GM10248 (cell line): ENCODE results near the gene TRAPPC3.

Experiments used
- CTCF ChIA-PET: fragments of 300-600 bp; sonication (Branson Sonifier 250); formaldehyde crosslinking; extraction: SDS; loops from one replicate; lab custom pipeline; 2021; ENCODE audit warnings: antibody characterized with exemption; lab: Yijun Ruan, JAX
- POLR2A ChIA-PET: fragments of 350-650 bp; sonication (Branson Sonifier 250); formaldehyde crosslinking; extraction: SDS; loops from one replicate; lab custom pipeline; 2020; ENCODE audit warnings: antibody characterized with exemption; lab: Yijun Ruan, JAX
- DNase-seq: peaks from one replicate; pipeline ENCODE4 v3.0.0; 2012; ENCODE audit errors: extremely low spot score
- TF ChIP-seq, protein P1 (sequence below): IDR thresholded peaks from 2 replicates; pipeline ENCODE4 v1.5.1; 2012; ENCODE audit warnings: mild to moderate bottlenecking, low read depth; ENCODE audit errors: extremely low read depth, missing control alignments, control extremely low read depth

The TRAPPC3 gene

DNA sequence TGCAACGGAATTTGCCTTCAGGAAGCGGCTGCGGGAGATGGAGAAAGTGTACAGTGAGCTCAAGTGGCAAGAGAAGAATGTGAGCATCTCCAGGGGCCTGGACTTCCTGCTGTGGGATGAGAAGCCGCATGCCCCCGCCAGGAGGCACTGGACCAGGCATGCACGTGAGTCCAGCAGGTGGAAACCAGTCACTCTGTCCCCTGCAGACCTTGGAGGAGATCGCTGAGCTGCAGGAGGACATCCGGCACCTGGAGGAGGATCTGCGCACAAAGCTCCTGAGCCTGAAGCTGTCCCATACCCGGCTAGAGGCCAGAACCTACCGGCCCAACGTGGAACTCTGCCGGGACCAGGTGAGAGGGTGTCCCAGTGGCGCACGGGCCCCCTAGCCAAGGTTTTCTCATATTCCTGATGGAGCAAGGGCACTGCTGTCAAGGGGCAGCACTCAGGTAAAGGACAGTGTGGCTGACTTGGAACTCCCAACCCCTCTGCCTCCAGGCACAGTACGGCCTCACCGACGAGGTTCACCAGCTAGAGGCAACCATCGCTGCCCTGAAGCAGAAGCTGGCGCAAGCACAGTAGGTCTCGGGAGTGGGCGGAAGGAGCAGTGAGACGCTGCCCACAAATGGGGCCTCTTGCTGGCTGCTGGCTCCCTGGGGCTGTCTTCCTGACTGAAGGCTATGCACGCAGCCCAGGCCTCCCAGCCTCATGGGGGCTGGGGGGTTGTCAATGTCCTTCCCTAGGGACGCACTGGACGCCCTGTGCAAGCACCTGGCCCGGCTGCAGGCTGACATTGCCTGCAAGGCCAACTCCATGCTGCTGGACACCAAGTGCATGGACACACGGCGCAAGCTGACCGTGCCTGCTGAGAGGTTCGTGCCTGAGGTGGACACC lies 61.8 kb downstream of the TRAPPC3 start:
- CTCF ChIA-PET = interaction anchor here (0.8 to 2.2 kb wide), 10 partner anchors 12 to 225 kb away, joined by 3 to 11 read pairs (median 3); no protein-coding TSS in a partner anchor
- no peak for DNase-seq
- TF ChIP-seq, protein P1, sequence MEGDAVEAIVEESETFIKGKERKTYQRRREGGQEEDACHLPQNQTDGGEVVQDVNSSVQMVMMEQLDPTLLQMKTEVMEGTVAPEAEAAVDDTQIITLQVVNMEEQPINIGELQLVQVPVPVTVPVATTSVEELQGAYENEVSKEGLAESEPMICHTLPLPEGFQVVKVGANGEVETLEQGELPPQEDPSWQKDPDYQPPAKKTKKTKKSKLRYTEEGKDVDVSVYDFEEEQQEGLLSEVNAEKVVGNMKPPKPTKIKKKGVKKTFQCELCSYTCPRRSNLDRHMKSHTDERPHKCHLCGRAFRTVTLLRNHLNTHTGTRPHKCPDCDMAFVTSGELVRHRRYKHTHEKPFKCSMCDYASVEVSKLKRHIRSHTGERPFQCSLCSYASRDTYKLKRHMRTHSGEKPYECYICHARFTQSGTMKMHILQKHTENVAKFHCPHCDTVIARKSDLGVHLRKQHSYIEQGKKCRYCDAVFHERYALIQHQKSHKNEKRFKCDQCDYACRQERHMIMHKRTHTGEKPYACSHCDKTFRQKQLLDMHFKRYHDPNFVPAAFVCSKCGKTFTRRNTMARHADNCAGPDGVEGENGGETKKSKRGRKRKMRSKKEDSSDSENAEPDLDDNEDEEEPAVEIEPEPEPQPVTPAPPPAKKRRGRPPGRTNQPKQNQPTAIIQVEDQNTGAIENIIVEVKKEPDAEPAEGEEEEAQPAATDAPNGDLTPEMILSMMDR = no peak
- POLR2A ChIA-PET = interaction anchor here (0.8 kb wide), 1 partner anchor 138 kb away, joined by 3 read pairs; no protein-coding TSS in a partner anchor
